ENCODE data around the gene SEC22C. TPM values are rescaled to one million over a fixed set of nuclear protein-coding genes. Genes with fewer than 3 reads are reported as not detected.

SEC22C gene
- total and polyA plus RNA-seq, 2 of the 4 experiments (the other 2 are of a cell fraction): 24.0 to 43.9 TPM

DNA sequence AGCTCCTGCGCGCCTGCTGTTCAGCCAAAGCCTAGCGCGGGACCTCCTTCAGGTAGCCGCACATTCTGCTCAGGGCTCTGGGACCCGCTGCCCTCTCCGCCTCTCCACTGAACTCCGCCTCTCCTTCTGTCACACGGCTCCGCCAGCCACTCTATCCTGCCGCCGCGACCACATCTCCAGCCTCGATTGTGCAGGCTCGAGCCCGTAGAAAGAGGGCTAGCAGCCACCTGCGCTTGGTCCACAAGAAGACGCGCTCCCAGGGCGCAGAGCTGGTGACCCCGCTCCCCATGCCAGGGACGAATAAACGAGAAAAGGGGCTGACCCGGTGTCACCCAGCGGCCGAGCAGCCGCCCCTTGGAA is 80.5 kb downstream of the SEC22C start:
- no peak overlapping the region for H3K9ac ChIP-seq (ENCODE audit: low read depth, low read length)
- no peak overlapping the region for H3K4me2 ChIP-seq (ENCODE audit: low read depth, low read length)
- H2BK120ac ChIP-seq (ENCODE audit: low read depth, low read length): no peak overlapping the region
- H3K27me3 ChIP-seq (ENCODE audit: control insufficient read depth, insufficient read depth, low read length): peaks cover 58% of the 10 kb centered on the region
- no peaks in the 10 kb centered on the region for H3K79me1 ChIP-seq (ENCODE audit: low read depth in 1 of 2, low read length in 2 of 2)
- H2AFZ ChIP-seq (replicated peaks; ENCODE audit: low read length, poor library complexity): no peak overlapping the region
- no TSS peak for BruUV-seq (replicated peaks)
- H3K18ac ChIP-seq (ENCODE audit: low read depth, low read length): no peak overlapping the region
- POLR2A ChIA-PET (ENCODE audit: unreplicated experiment): no interaction called here
- no peak overlapping the region for H3K27ac ChIP-seq (ENCODE audit: insufficient read depth, low read length)
- no peaks in the 10 kb centered on the region; the same call in 1 of the 2 replicates for H3K9me1 ChIP-seq (ENCODE audit: insufficient read depth, low read length)
- ATAC-seq (ENCODE audit: low read depth): no peak
- no peak overlapping the region for H4K91ac ChIP-seq (ENCODE audit: insufficient read depth, low read depth, low read length)
- in situ Hi-C loops (cut with MboI; ENCODE audit: low sequenced_read_pairs): no loop called here
- TF ChIP-seq CHD1 (IDR thresholded peaks at IDR 0.05; ENCODE audit: low read depth, low read length) (no peak), SMC3 (IDR thresholded peaks at IDR 0.05; ENCODE audit: low read depth, low read length) (no peak), RFX5 (IDR thresholded peaks at IDR 0.05; ENCODE audit: low read depth, low read length) (no peak), MAFK (IDR thresholded peaks at IDR 0.05; ENCODE audit: low read depth, low read length) (no peak), RAD21 (IDR thresholded peaks at IDR 0.05; ENCODE audit: low read length) (no peak), NFE2L2 (IDR thresholded peaks at IDR 0.05; ENCODE audit: low read depth, low read length) (no peak), MXI1 (IDR thresholded peaks at IDR 0.05; ENCODE audit: borderline replicate concordance, low read depth, low read length) (no peak), CEBPB (IDR thresholded peaks at IDR 0.05; ENCODE audit: low read depth, low read length) (no peak), POLR2A (IDR thresholded peaks at IDR 0.05; ENCODE audit: low read depth, low read length) (no peak)
- TF ChIP-seq, protein P1, sequence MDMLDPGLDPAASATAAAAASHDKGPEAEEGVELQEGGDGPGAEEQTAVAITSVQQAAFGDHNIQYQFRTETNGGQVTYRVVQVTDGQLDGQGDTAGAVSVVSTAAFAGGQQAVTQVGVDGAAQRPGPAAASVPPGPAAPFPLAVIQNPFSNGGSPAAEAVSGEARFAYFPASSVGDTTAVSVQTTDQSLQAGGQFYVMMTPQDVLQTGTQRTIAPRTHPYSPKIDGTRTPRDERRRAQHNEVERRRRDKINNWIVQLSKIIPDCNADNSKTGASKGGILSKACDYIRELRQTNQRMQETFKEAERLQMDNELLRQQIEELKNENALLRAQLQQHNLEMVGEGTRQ (IDR thresholded peaks at IDR 0.05; ENCODE audit: low read depth, low read length): no peak
- no peaks in the 10 kb centered on the region for H3K9me3 ChIP-seq (ENCODE audit: control insufficient read depth, insufficient read depth, low read length)
- no peak overlapping the region for H3K4ac ChIP-seq (ENCODE audit: low read depth, low read length)
- no peak overlapping the region for H3K23ac ChIP-seq (ENCODE audit: low read depth, low read length)
- H3K4me3 ChIP-seq (ENCODE audit: insufficient read depth, low read depth, low read length): no peak overlapping the region
- no peak for DNase-seq
- H3K36me3 ChIP-seq (ENCODE audit: control insufficient read depth, insufficient read depth, low read length): no peaks in the 10 kb centered on the region
- no peak overlapping the region for H4K8ac ChIP-seq (ENCODE audit: low read depth in 2 of 2, low read length in 2 of 2)
- no peak overlapping the region for H2AK5ac ChIP-seq (ENCODE audit: low read depth, low read length)
- H3K4me1 ChIP-seq (ENCODE audit: control insufficient read depth, insufficient read depth, low read length): no peaks in the 10 kb centered on the region
- H4K5ac ChIP-seq (ENCODE audit: low read depth, low read length): no peak overlapping the region
- H3K14ac ChIP-seq (replicated peaks; ENCODE audit: low read depth, low read length): no peak overlapping the region
- dilution Hi-C loops (cut with HindIII; ENCODE audit: low sequenced_read_pairs, unreplicated experiment): no loop called here
- no peak overlapping the region for H2BK20ac ChIP-seq (ENCODE audit: low read depth, low read length)
- H3K56ac ChIP-seq (ENCODE audit: extremely low read depth, insufficient read depth, low read length): no peak overlapping the region
- intact Hi-C loops (cut with micrococcal nuclease): no loop called here
- H2BK5ac ChIP-seq (ENCODE audit: low read depth, low read length, poor library complexity, severe bottlenecking): no peak overlapping the region
- CTCF ChIA-PET: no interaction called here
- no peak overlapping the region for H2AK9ac ChIP-seq (replicated peaks; ENCODE audit: low read depth, low read length, poor library complexity)
- 4% methylated on average over 13 of the region's 27 CpGs; no CpG with 5 or more reads in 1 of the 2 experiments for WGBS, 2 experiments (ENCODE audit: extremely low coverage in 2 of 2, insufficient read length in 1 of 2)
- no peak overlapping the region for H2BK15ac ChIP-seq (ENCODE audit: low read depth, low read length)
- H4K20me1 ChIP-seq (ENCODE audit: insufficient read depth, low read length): no peaks in the 10 kb centered on the region

All from IMR-90 (cell line).